K562 (cell line): ENCODE measurements around the gene RNF115. TPM values are rescaled to one million over a fixed set of nuclear protein-coding genes. Genes with fewer than 3 reads are reported as not detected.
A peak's percentile ranks its signal among the peaks of the same experiment; 100 is the strongest.

ENCODE experiments used
- ATAC-seq: fragments of 200-7000 bp; cut with Tn5 transposase; 3 replicates; pipeline ENCODE4 v1.9.1; 2020; ENCODE audit warnings: moderate library complexity
- BruUV-seq: library from RNA; stranded (reverse); fragments of 400-500 nt; replicated peaks from 2 replicates; lab custom pipeline; 2021; lab: Mats Ljungman, UMichigan
- CTCF ChIA-PET: fragments of 300-600 bp; formaldehyde crosslinking; extraction: SDS; loops from one replicate; lab custom pipeline; 2021; ENCODE audit warnings: low intra/inter-chr PET ratio; lab: Yijun Ruan, JAX
- POLR2A ChIA-PET: fragments of 300-600, 350-650 bp; sonication (Branson Sonifier 250); formaldehyde crosslinking; extraction: SDS; loops from one replicate; lab custom pipeline; 2021; ENCODE audit warnings: antibody characterized with exemption, inconsistent platforms; lab: Yijun Ruan, JAX
- DNase-seq, 4 experiments: peaks; one replicate each; pipeline versions ENCODE4 v3.0.0 to v3.0.0-alpha.2; 2011 to 2018; ENCODE audit warnings: low spot score in 3 of 4, mixed read lengths in 3 of 4; ENCODE audit errors: extremely low read depth in 1 of 4
- FAIRE-seq: peaks from 2 replicates; lab custom pipeline; 2011; peaks lifted over from hg19 to GRCh38; lab: Jason Lieb, UNC
- H2AFZ ChIP-seq: 2 replicates; pipeline ENCODE4 v1.6.0; 2011; ENCODE audit warnings: low read depth, low read length, control low read depth, inconsistent platforms
- H3K27ac ChIP-seq: fragments of 200-600 bp; 3 replicates; pipeline ENCODE4 v1.8.0; 2011; ENCODE audit warnings: low read depth, mild to moderate bottlenecking, control low read depth, inconsistent platforms, low read length, moderate library complexity, mixed read lengths; ENCODE audit errors: extremely low read depth
- H3K27me3 ChIP-seq, 2 experiments: fragments of 300-600 bp in 1 of 2; 2 replicates in 1 of 2; 3 replicates in 1 of 2; pipeline versions ENCODE4 v1.6.0 to v1.8.0; 2011; ENCODE audit warnings: inconsistent platforms in 2 of 2, low read length in 2 of 2, mild to moderate bottlenecking in 1 of 2, mixed read lengths in 1 of 2, moderate library complexity in 1 of 2; ENCODE audit not compliant: control insufficient read depth in 2 of 2, insufficient read depth in 2 of 2
- H3K36me3 ChIP-seq: fragments of 300-600 bp; 3 replicates; pipeline ENCODE4 v1.8.0; 2011; ENCODE audit warnings: mild to moderate bottlenecking, low read length, inconsistent platforms; ENCODE audit not compliant: control insufficient read depth, insufficient read depth
- H3K4me1 ChIP-seq, 2 experiments: fragments of 200-600 bp in 1 of 2; replicated peaks in 1 of 2; 2 replicates in 1 of 2; 3 replicates in 1 of 2; pipeline versions ENCODE4 v1.5.1 to v1.8.0; 2011; ENCODE audit warnings: inconsistent platforms in 2 of 2, low read length in 2 of 2, mild to moderate bottlenecking in 1 of 2, mixed read lengths in 1 of 2, moderate library complexity in 1 of 2; ENCODE audit not compliant: control insufficient read depth in 2 of 2, insufficient read depth in 2 of 2
- H3K4me2 ChIP-seq: 2 replicates; pipeline ENCODE4 v1.6.1; 2011; ENCODE audit warnings: low read length, control low read depth, inconsistent platforms, mixed read lengths; ENCODE audit not compliant: insufficient read depth
- H3K4me3 ChIP-seq: fragments of 200-600 bp; sonication (generic), shearing (Covaris generic); 2 replicates; pipeline ENCODE4 v1.5.1; 2016; ENCODE audit warnings: control low read depth, inconsistent platforms
- H3K79me2 ChIP-seq: fragments of 200-600 bp; 3 replicates; pipeline ENCODE4 v1.8.0; 2011; ENCODE audit warnings: low read length, inconsistent platforms; ENCODE audit not compliant: control insufficient read depth, insufficient read depth
- H3K9ac ChIP-seq, 2 experiments: 2 replicates each; pipeline versions ENCODE4 v1.6.0 to v1.6.1; 2011; ENCODE audit warnings: low read depth in 2 of 2, low read length in 2 of 2, control low read depth in 1 of 2, inconsistent platforms in 1 of 2, mild to moderate bottlenecking in 1 of 2, mixed read lengths in 1 of 2; ENCODE audit not compliant: insufficient read depth in 1 of 2
- H3K9me1 ChIP-seq: one replicate; pipeline ENCODE4 v1.6.0; 2011; ENCODE audit warnings: inconsistent platforms, mild to moderate bottlenecking, low read length, moderate library complexity; ENCODE audit not compliant: control insufficient read depth, insufficient read depth
- H3K9me3 ChIP-seq: replicated peaks from 2 replicates; pipeline ENCODE4 v1.5.1; 2011; ENCODE audit warnings: low read depth, low read length, inconsistent platforms; ENCODE audit not compliant: control insufficient read depth, insufficient read depth
- H4K20me1 ChIP-seq: replicated peaks from 2 replicates; pipeline ENCODE4 v1.6.1; 2011; ENCODE audit warnings: low read length, inconsistent platforms, mixed read lengths; ENCODE audit not compliant: control insufficient read depth, insufficient read depth
- ARID1B ChIP-seq: fragments of 450-650 bp; IDR thresholded peaks from 2 replicates; pipeline ENCODE4 v1.6.1; 2016; ENCODE audit warnings: antibody characterized with exemption, mild to moderate bottlenecking, inconsistent platforms
- FOXA1 ChIP-seq: fragments of 450-650 bp; IDR thresholded peaks from 2 replicates; pipeline ENCODE4 v1.6.1; 2016; ENCODE audit warnings: mild to moderate bottlenecking, borderline replicate concordance
- HNRNPUL1 ChIP-seq: fragments of 200-400 bp; formaldehyde crosslinking; IDR thresholded peaks from 2 replicates; pipeline ENCODE4 v1.6.1; 2017; ENCODE audit warnings: low read length
- RBM25 ChIP-seq: fragments of 200-400 bp; formaldehyde crosslinking; IDR thresholded peaks from 2 replicates; pipeline ENCODE4 v1.6.1; 2018; ENCODE audit warnings: low read length, low read depth, moderate library complexity; ENCODE audit not compliant: severe bottlenecking
- ZNF146 ChIP-seq: IDR thresholded peaks from one replicate; pipeline ENCODE4 v1.6.1; 2018; ENCODE audit warnings: missing compliant biosample characterization; ENCODE audit not compliant: unreplicated experiment
- ZNF79 ChIP-seq: fragments of 250-450 bp; sonication (Bioruptor Pico); IDR thresholded peaks from 2 replicates; pipeline ENCODE4 v1.4.0; 2020; ENCODE audit warnings: low read depth, mild to moderate bottlenecking, moderate library complexity
- WGBS: fragments of 100-300 bp; shearing (Covaris generic); methylation state at CpG from one replicate; pipeline ENCODE4 v1.1.6; 2016; ENCODE audit warnings: low coverage, mixed read lengths; ENCODE audit not compliant: insufficient coverage; ENCODE audit errors: missing lambda C conversion rate; 5-methylcytosine and 5-hydroxymethylcytosine counted together
- in situ Hi-C: fragments of 300-500 bp; cut with MboI; formaldehyde crosslinking; loops from 4 replicates; pipeline ENCODE4 v1.15.0; 2018; ENCODE audit warnings: inconsistent platforms, mixed read lengths
- intact Hi-C: fragments of 100-400 bp; cut with micrococcal nuclease; formaldehyde crosslinking; loops from 2 replicates; pipeline ENCODE4 v1.14.2; 2022
- polyA plus RNA-seq, 8 experiments: library from polyadenylated mRNA; depleted of rRNA in 4 of 8; stranded (reverse) in 5 of 8; unstranded in 3 of 8; fragments of >200 nt; fragmentation: Nextera tagmentation in 2 of 8; fragmentation: Illumina TruSeq in 1 of 8; extraction: Ambion mirVana in 2 of 8; extraction: Trizol in 1 of 8; gene quantifications; 2 replicates each; pipeline versions ENCODE4 v1.2.1 to v1.2.3, GENCODE V29; 2011 to 2014; ENCODE audit warnings: inconsistent platforms in 1 of 8, missing spikeins in 1 of 8
- total RNA-seq, 7 experiments: library from RNA; depleted of rRNA in 6 of 7; stranded (reverse); fragments of >200 nt in 6 of 7; fragmentation: Illumina TruSeq in 2 of 7; extraction: Trizol in 2 of 7; gene quantifications; 2 replicates each; pipeline versions ENCODE4 v1.2.1 to v1.2.3, GENCODE V29; 2011 to 2021; ENCODE audit warnings: low replicate concordance in 1 of 7
- TF ChIP-seq, protein P1 (sequence below): IDR thresholded peaks from 3 replicates; pipeline ENCODE4 v1.6.1; 2011; ENCODE audit warnings: borderline replicate concordance, mild to moderate bottlenecking; ENCODE audit not compliant: insufficient read length, insufficient read depth

The RNF115 gene
- total and polyA plus RNA-seq, 9 of the 15 experiments (the other 6 are each of a cell fraction or from before 2014, with no cell fraction given), result 1.9 to 14.3 (median 9.5) TPM

DNA sequence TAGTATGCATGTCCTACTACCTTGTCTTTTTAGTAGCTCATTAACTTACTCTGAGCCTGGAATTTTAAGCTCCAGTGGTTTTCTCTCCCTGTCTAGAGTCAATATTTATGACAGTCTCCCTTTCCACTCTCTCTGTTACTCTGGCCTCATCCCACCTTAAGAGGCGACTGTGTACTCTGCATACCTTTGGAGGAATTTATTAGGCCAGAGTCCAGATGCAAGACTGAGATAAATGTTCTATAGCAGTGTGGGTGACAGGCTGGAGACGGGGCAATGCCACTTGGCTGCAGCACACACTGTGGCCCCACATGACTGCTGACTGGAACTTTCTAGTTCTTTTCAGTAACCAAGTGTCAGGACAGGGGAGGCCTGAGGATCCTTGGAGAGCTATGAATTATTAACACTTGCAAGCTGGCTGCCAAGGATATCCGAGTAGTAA lies 112.7 kb downstream of the RNF115 start (continued):
- TF ChIP-seq, protein P1, sequence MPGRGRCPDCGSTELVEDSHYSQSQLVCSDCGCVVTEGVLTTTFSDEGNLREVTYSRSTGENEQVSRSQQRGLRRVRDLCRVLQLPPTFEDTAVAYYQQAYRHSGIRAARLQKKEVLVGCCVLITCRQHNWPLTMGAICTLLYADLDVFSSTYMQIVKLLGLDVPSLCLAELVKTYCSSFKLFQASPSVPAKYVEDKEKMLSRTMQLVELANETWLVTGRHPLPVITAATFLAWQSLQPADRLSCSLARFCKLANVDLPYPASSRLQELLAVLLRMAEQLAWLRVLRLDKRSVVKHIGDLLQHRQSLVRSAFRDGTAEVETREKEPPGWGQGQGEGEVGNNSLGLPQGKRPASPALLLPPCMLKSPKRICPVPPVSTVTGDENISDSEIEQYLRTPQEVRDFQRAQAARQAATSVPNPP, result no peak

DNA sequence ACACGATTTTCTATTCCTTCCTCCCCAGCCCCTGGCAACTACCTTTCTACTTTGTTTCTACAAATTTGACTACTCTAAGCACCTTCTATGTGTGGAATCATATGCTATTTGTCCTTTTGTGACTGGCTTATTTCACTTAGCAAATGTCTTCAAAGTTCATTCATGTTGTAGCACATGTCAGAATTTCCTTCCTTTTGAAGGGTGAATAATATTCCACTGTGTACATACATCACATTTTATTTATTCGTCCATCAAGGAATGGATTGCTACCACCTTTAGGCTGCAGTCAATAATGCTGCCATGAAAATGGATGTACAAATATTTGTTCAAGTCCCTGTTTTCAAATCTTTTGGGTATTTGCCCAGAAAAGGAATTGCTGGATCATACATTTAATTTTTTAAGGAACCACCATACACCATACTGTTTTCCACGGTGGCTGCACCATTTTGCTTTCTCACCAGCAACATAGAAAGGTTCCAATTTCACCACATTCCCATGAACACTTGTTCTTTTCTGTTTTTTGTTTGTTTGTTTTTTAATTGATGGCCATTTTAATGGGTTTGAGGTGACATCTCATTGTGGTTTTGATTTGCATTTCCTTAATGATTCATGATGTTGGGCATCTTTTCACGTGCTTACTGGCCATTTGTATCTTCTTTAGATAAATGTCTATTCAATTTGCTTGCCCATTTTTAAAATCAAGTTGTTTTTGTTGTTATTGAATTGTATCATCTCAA lies 113.4 kb downstream of the RNF115 start:
- TF ChIP-seq ZNF79 (CRISPR knock-in tag), result no peak
- TF ChIP-seq ZNF146 (CRISPR knock-in tag), result peak; percentile 51
- no peak for TF ChIP-seq HNRNPUL1
- no peak for TF ChIP-seq FOXA1
- no peak for TF ChIP-seq ARID1B
- peak; percentile 45 for TF ChIP-seq RBM25
- TF ChIP-seq, all 486 proteins: peak for 2
- ChIA-PET CTCF (interaction anchor here (1.0 kb wide), 1 partner anchor 9 kb away, joined by 4 read pairs; the partner anchor contains the start of gene CD160), POLR2A (no interaction called here)
- peaks cover 10 to 27% of the 10 kb centered on the region in 2 experiments; a peak in 4 of 5 replicates for H3K27me3 ChIP-seq
- intact Hi-C loops (no loop called here), in situ Hi-C loops (no loop called here)
- H3K4me2 ChIP-seq, result no peak overlapping the region
- no peak overlapping the region for H3K9ac ChIP-seq
- 0 out of 2 replicates have a peak, but pooled peaks cover 4% of the 10 kb centered on the region for H4K20me1 ChIP-seq
- H3K9me1 ChIP-seq, result no peaks in the 10 kb centered on the region
- DNase-seq (no peak), ATAC-seq (no peak), FAIRE-seq (no peak)
- H3K36me3 ChIP-seq, result no peaks in the 10 kb centered on the region
- H3K9me3 ChIP-seq, result no peaks in the 10 kb centered on the region
- H3K27ac ChIP-seq, result no peak overlapping the region
- no TSS peak for BruUV-seq
- no peaks in the 10 kb centered on the region for H3K79me2 ChIP-seq
- H3K4me3 ChIP-seq, result no peak overlapping the region
- 0 out of 5 replicates have a peak, but pooled peaks cover 0 to 4% of the 10 kb centered on the region in 2 experiments for H3K4me1 ChIP-seq
- WGBS, result under 1% methylated on average over 4 of the region's 4 CpGs
- H2AFZ ChIP-seq, result no peak overlapping the region
